Measurements from ENCODE around the gene ARRDC4. TPM values are rescaled to one million over a fixed set of nuclear protein-coding genes. Genes with fewer than 3 reads are reported as not detected.

ARRDC4 gene
- total and polyA plus RNA-seq, 9 of the 15 experiments (the other 6 are each of a cell fraction or from before 2014, with no cell fraction given): 4.3 to 16.1 (median 14.4) TPM

- ChIA-PET POLR2A (interaction anchor here (1.1 to 2.0 kb wide), 2 partner anchors 16 to 19 kb away, joined by 5 to 6 read pairs; no protein-coding TSS in a partner anchor), CTCF (ENCODE audit: low intra/inter-chr PET ratio) (no interaction called here)
- 7% methylated on average over 3 of the region's 3 CpGs for WGBS (ENCODE audit: insufficient coverage, low coverage, missing lambda C conversion rate)
- H3K4me1 ChIP-seq (replicated peaks in 1 of 2; ENCODE audit: control insufficient read depth in 2 of 2, insufficient read depth in 2 of 2, low read length in 2 of 2): no peaks in the 10 kb centered on the region; a peak in 1 of 5 replicates
- no peaks in the 10 kb centered on the region for H3K9me3 ChIP-seq (replicated peaks; ENCODE audit: control insufficient read depth, insufficient read depth, low read depth, low read length)
- no peaks in the 10 kb centered on the region for H3K9me1 ChIP-seq (ENCODE audit: control insufficient read depth, insufficient read depth, low read length)
- no peak overlapping the region for H3K4me2 ChIP-seq (ENCODE audit: insufficient read depth, low read length)
- in situ Hi-C loops (cut with MboI): no loop called here
- FAIRE-seq (no peak), DNase-seq (ENCODE audit: extremely low read depth in 1 of 4, low spot score in 3 of 4) (no peak), ATAC-seq (no peak)
- TF ChIP-seq MCM5 (IDR thresholded peaks at IDR 0.05; ENCODE audit: low read depth) (no peak), ZNF77 (CRISPR knock-in tag; IDR thresholded peaks at IDR 0.05) (no peak), POLR2G (IDR thresholded peaks at IDR 0.05; ENCODE audit: low read depth, low read length) (no peak), DIDO1 (tag; IDR thresholded peaks at IDR 0.05; ENCODE audit: low read depth) (no peak), TAF7 (tag; IDR thresholded peaks at IDR 0.05) (no peak), PRPF4 (IDR thresholded peaks at IDR 0.05; ENCODE audit: insufficient read depth, low read depth, low read length, poor library complexity, severe bottlenecking) (no peak), ADNP (tag; IDR thresholded peaks at IDR 0.05) (no peak), CBX5 (IDR thresholded peaks at IDR 0.05; ENCODE audit: borderline replicate concordance, low read depth) (no peak), KDM2B (CRISPR knock-in tag; IDR thresholded peaks at IDR 0.05) (no peak), MNT (conservative IDR thresholded peaks at IDR 0.05) (no peak), BRCA1 (IDR thresholded peaks at IDR 0.05) (no peak), BRCA1 (CRISPR knock-in tag; IDR thresholded peaks at IDR 0.05) (no peak), KAT8 (IDR thresholded peaks at IDR 0.05; ENCODE audit: low read depth) (no peak), SMAD1 (IDR thresholded peaks at IDR 0.05; ENCODE audit: low read depth, low read length, partially characterized antibody) (no peak), ZC3H8 (IDR thresholded peaks at IDR 0.05) (no peak), MEIS2 (IDR thresholded peaks at IDR 0.05; ENCODE audit: partially characterized antibody) (no peak)
- no peaks in the 10 kb centered on the region for H3K79me2 ChIP-seq (ENCODE audit: control insufficient read depth, insufficient read depth, low read length)
- H3K4me3 ChIP-seq: no peak overlapping the region
- H4K20me1 ChIP-seq (replicated peaks; ENCODE audit: control insufficient read depth, insufficient read depth, low read length): no peaks in the 10 kb centered on the region
- no peaks in the 10 kb centered on the region for H3K36me3 ChIP-seq (ENCODE audit: control insufficient read depth, insufficient read depth, low read length)
- H3K9ac ChIP-seq (ENCODE audit: insufficient read depth in 1 of 2, low read depth in 2 of 2, low read length in 2 of 2): no peak overlapping the region
- BruUV-seq (replicated peaks): no TSS peak
- no peak overlapping the region for H3K27ac ChIP-seq (ENCODE audit: extremely low read depth, low read depth, low read length)
- intact Hi-C loops (cut with micrococcal nuclease): loop anchor here (10.0 kb wide), 2 partner anchors 90 kb away; no protein-coding TSS in a partner anchor
- H3K27me3 ChIP-seq (ENCODE audit: control insufficient read depth in 2 of 2, insufficient read depth in 2 of 2, low read length in 2 of 2): peaks cover 0 to 13% of the 10 kb centered on the region in 2 experiments; a peak in 1 of 5 replicates
- no peak overlapping the region for H2AFZ ChIP-seq (ENCODE audit: low read depth, low read length)
These were observed 34.7 kb downstream of the ARRDC4 start for GRCh38 chr15:97995192-97995591.
